HepG2 (cell line): Measurements from ENCODE around the gene UBR3. TPM values are rescaled to one million over a fixed set of nuclear protein-coding genes. Genes with fewer than 3 reads are reported as not detected.

Experiments
- AKAP8 ChIP-seq: sonication (generic); formaldehyde crosslinking; IDR thresholded peaks from 2 replicates; pipeline ENCODE4 v1.5.1; 2020; ENCODE audit warnings: mild to moderate bottlenecking, missing genetic modification reagents
- FLYWCH1 ChIP-seq: sonication (generic); formaldehyde crosslinking; IDR thresholded peaks from 2 replicates; pipeline ENCODE4 v1.8.1; 2023; ENCODE audit warnings: mild to moderate bottlenecking, missing genetic modification reagents
- FOXP1 ChIP-seq, 2 experiments: fragments of 450-650 bp in 1 of 2; IDR thresholded peaks; 2 replicates each; pipeline ENCODE4 v1.6.1; 2017 to 2018; ENCODE audit warnings: antibody characterized with exemption in 1 of 2
- GTF3A ChIP-seq: sonication (generic); formaldehyde crosslinking; conservative IDR thresholded peaks from 2 replicates; pipeline ENCODE4 v1.4.0; 2020; ENCODE audit warnings: mild to moderate bottlenecking, missing genetic modification reagents
- NR1H2 ChIP-seq: sonication (generic); formaldehyde crosslinking; IDR thresholded peaks from 2 replicates; pipeline ENCODE4 v1.8.1; 2022; ENCODE audit warnings: low read depth, missing genetic modification reagents, borderline replicate concordance
- PCBP1 ChIP-seq: fragments of 200-400 bp; formaldehyde crosslinking; IDR thresholded peaks from 2 replicates; pipeline ENCODE4 v1.6.1; 2017; ENCODE audit warnings: mild to moderate bottlenecking, low read depth, low read length, borderline replicate concordance
- POLR2AphosphoS2 ChIP-seq: IDR thresholded peaks from 2 replicates; pipeline ENCODE4 v1.6.1; 2011; ENCODE audit warnings: low read depth, low read length, improper control_type of control experiment
- SATB2 ChIP-seq: sonication (generic); formaldehyde crosslinking; IDR thresholded peaks from 2 replicates; pipeline ENCODE4 v1.5.0; 2020; ENCODE audit warnings: missing genetic modification reagents
- SMAD9 ChIP-seq: sonication (generic); formaldehyde crosslinking; IDR thresholded peaks from 2 replicates; pipeline ENCODE4 v1.5.1; 2020; ENCODE audit warnings: mild to moderate bottlenecking, missing genetic modification reagents
- SNRNP70 ChIP-seq: fragments of 200-400 bp; formaldehyde crosslinking; IDR thresholded peaks from 2 replicates; pipeline ENCODE4 v1.6.1; 2017; ENCODE audit warnings: mild to moderate bottlenecking, low read depth, low read length, moderate library complexity
- TERF1 ChIP-seq: sonication (generic); formaldehyde crosslinking; IDR thresholded peaks from 2 replicates; pipeline ENCODE4 v1.8.0; 2022; ENCODE audit warnings: mild to moderate bottlenecking, missing genetic modification reagents, moderate library complexity
- UBTF ChIP-seq: sonication (generic); formaldehyde crosslinking; IDR thresholded peaks from 2 replicates; pipeline ENCODE4 v1.4.0; 2020; ENCODE audit warnings: mild to moderate bottlenecking, missing genetic modification reagents
- ZBTB39 ChIP-seq: sonication (generic); formaldehyde crosslinking; IDR thresholded peaks from 2 replicates; pipeline ENCODE4 v1.5.0; 2020; ENCODE audit warnings: missing genetic modification reagents
- ZFYVE20 ChIP-seq: sonication (generic); formaldehyde crosslinking; IDR thresholded peaks from 2 replicates; pipeline ENCODE4 v1.8.0; 2023; ENCODE audit warnings: low read depth, mild to moderate bottlenecking, moderate library complexity, missing genetic modification reagents, borderline replicate concordance
- ZMYM2 ChIP-seq: sonication (generic); formaldehyde crosslinking; IDR thresholded peaks from 2 replicates; pipeline ENCODE4 v1.8.0; 2022; ENCODE audit warnings: mild to moderate bottlenecking, missing genetic modification reagents
- ZNF17 ChIP-seq: sonication (generic); formaldehyde crosslinking; IDR thresholded peaks from 2 replicates; pipeline ENCODE4 v1.5.0; 2020; ENCODE audit warnings: mild to moderate bottlenecking, missing genetic modification reagents
- ZNF3 ChIP-seq: IDR thresholded peaks from 2 replicates; pipeline ENCODE4 v1.7.0; 2017; ENCODE audit warnings: inconsistent platforms
- ZNF337 ChIP-seq: sonication (generic); formaldehyde crosslinking; IDR thresholded peaks from 2 replicates; pipeline ENCODE4 v1.5.1; 2020; ENCODE audit warnings: missing genetic modification reagents, low read depth, mild to moderate bottlenecking, borderline replicate concordance
- ZNF382 ChIP-seq: sonication (generic); formaldehyde crosslinking; IDR thresholded peaks from 2 replicates; pipeline ENCODE4 v1.5.0; 2020; ENCODE audit warnings: missing genetic modification reagents, mild to moderate bottlenecking, borderline replicate concordance
- ZNF563 ChIP-seq: sonication (generic); formaldehyde crosslinking; IDR thresholded peaks from 2 replicates; pipeline ENCODE4 v1.8.0; 2022; ENCODE audit warnings: mild to moderate bottlenecking, moderate library complexity, missing genetic modification reagents
- ZNF777 ChIP-seq: sonication (generic); formaldehyde crosslinking; IDR thresholded peaks from 2 replicates; pipeline ENCODE4 v1.4.0; 2020; ENCODE audit warnings: missing genetic modification reagents
- ZNF883 ChIP-seq: sonication (generic); formaldehyde crosslinking; IDR thresholded peaks from 2 replicates; pipeline ENCODE4 v1.5.1; 2020; ENCODE audit warnings: mild to moderate bottlenecking, missing genetic modification reagents; ENCODE audit errors: not compliant biosample characterization
- polyA plus RNA-seq, 8 experiments: library from polyadenylated mRNA; depleted of rRNA in 3 of 8; stranded (reverse) in 7 of 8; unstranded in 1 of 8; fragments of >200 nt; fragmentation: Illumina TruSeq in 4 of 8; extraction: Trizol in 4 of 8; gene quantifications; 2 replicates each; pipeline versions ENCODE4 v1.2.1 to v1.2.3, GENCODE V29; 2011 to 2016; ENCODE audit warnings: low read depth in 4 of 8, missing spikeins in 1 of 8, mixed read lengths in 1 of 8; ENCODE audit not compliant: insufficient read depth in 1 of 8
- total RNA-seq, 5 experiments: library from RNA; depleted of rRNA; stranded (reverse); fragments of >200 nt; fragmentation: Illumina TruSeq; extraction: Trizol; gene quantifications; 2 replicates each; pipeline ENCODE4 v1.2.3, GENCODE V29; 2016; ENCODE audit warnings: low read depth in 1 of 5

UBR3 gene
- total and polyA plus RNA-seq, 2 of the 13 experiments (the other 11 are each of a cell fraction or from before 2014, with no cell fraction given), result 15.1 to 28.0 TPM

- TF ChIP-seq ZBTB39 (CRISPR knock-in tag), result peak; percentile 93
- TF ChIP-seq AKAP8 (CRISPR knock-in tag), result peak; percentile 93
- TF ChIP-seq FLYWCH1 (CRISPR knock-in tag), result no peak
- peak; percentile 77; the same call in 1 of the 2 replicates for TF ChIP-seq ZNF337
- TF ChIP-seq ZNF777, result peak; percentile 77
- no peak; the same call in 1 of the 2 replicates for TF ChIP-seq NR1H2 (CRISPR knock-in tag)
- peak; percentile 95 for TF ChIP-seq ZNF883 (CRISPR knock-in tag)
- no peak; the same call in 1 of the 2 replicates for TF ChIP-seq GTF3A (CRISPR knock-in tag)
- no peak for TF ChIP-seq PCBP1
- no peak for TF ChIP-seq SNRNP70
- TF ChIP-seq FOXP1 (IDR thresholded peaks at IDR 0.05), result no peak
- peak; percentile 29; the same call in 1 of the 2 replicates for TF ChIP-seq FOXP1 (CRISPR knock-in tag; IDR thresholded peaks at IDR 0.05)
- 0 out of 2 replicates have a peak, but pooled peaks have one; percentile 56 for TF ChIP-seq ZMYM2 (CRISPR knock-in tag)
- TF ChIP-seq POLR2AphosphoS2, result no peak
- TF ChIP-seq UBTF, result peak; percentile 89; the same call in 1 of the 2 replicates
- 0 out of 2 replicates have a peak, but pooled peaks have one; percentile 77 for TF ChIP-seq SATB2 (CRISPR knock-in tag)
- TF ChIP-seq TERF1 (CRISPR knock-in tag), result 0 out of 2 replicates have a peak, but pooled peaks have one; percentile 15
- TF ChIP-seq ZNF382 (CRISPR knock-in tag), result no peak; the same call in 1 of the 2 replicates
- 0 out of 2 replicates have a peak, but pooled peaks have one; percentile 83 for TF ChIP-seq SMAD9
- TF ChIP-seq ZNF17 (CRISPR knock-in tag), result no peak
- peak; percentile 93 for TF ChIP-seq ZNF563 (CRISPR knock-in tag)
- TF ChIP-seq ZNF3, result no peak
- TF ChIP-seq ZFYVE20 (CRISPR knock-in tag), result no peak; the same call in 1 of the 2 replicates
Observed at GRCh38 chr2:169824373-169825333, 2.6 kb upstream of the UBR3 start, which contains the start of gene METTL5 (continued).
